HG03159 (cell line): Measurements from ENCODE around the gene PTGER1.

Source experiments
- ATAC-seq: cut with Tn5 transposase; IDR thresholded peaks from one replicate; pipeline ENCODE4 v1.9.1; 2021; ENCODE audit warnings: mild to moderate bottlenecking, moderate library complexity; ENCODE audit not compliant: unreplicated experiment

The PTGER1 gene

DNA sequence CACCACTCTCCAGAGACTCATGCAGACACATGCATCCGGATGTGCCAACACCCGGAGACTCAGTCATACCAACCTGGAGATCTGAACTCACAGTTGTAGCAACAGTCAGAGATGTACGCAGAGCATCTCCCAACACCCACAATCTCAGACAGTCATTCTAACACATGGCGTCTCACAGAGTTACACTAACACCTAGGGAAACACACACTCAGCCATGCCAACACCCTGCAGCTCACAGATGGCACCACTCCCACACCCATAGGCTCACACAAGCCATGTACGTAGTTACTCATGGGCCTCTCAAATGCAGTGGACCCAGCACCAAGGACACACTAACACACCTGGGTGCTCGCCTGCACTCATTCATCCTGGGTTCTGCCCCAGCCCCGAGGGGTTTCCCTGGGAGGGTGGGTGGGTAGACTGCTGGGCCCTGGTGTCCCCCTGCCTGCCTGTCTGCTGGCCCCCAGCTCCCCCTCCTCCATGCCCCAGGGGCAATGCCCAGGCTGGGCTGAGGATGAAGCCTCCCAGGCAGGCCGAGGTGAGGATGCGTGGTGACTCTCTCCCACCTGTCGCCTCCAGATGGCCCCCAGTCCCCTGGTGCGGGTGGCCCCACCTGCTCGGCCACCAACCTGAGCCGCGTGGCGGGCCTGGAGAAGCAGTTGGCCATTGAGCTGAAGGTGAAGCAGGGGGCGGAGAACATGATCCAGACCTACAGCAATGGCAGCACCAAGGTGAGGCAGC is 32.1 kb downstream of the PTGER1 start:
- ATAC-seq: no peak

DNA sequence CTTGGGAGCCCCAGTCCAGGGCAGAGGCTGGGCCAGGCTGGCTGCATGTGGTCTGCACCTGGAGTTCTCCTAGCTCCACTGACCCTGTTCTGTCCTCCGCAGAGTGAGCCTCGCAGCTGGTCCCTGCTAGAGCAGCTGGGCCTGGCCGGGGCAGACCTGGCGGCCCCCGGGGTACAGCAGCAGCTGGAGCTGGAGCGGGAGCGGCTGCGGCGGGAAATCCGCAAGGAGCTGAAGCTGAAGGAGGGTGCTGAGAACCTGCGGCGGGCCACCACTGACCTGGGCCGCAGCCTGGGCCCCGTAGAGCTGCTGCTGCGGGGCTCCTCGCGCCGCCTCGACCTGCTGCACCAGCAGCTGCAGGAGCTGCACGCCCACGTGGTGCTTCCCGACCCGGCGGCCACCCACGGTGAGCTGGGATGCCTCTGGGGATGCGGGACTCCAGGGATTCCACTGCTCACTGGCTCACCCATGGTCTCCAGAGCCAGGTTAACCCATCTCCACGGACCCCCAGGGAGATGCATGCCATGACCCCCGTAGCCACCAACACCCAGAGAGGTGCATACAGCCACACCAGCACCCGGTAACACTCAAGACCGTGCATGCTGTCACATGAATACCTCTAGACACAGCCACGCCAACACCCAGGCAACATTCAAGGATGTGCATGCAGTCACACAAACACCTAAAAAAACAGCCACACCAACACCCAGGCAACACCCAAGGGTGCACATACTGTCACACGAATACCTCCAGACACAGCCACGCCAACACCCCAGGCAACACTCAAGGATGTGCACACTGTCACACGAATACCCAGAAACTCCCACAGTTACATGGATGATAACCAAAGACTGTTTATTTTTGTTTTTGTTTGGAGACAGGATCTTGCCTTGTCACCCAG is 33.9 kb downstream of the PTGER1 start:
- ATAC-seq: no peak

DNA sequence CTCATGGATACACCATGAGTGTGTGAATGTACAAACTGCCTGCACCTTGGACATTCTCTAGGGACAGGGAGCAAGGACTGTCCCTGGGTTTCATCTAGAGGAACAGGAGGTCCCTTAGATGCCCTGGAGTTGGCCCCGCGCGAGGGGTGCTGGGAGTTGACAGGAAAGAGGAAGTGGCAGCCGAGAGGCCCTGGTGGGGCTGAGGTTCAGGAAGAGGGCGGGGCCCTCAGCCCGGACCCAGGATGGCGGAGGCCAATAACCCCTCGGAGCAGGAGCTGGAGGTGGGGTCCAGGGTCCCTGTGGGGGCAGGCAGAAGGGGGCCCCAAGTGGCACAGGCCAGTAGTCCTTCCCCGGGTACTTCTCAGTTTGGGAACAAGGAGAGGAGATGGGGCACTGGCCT is 35.1 kb downstream of the PTGER1 start:
- peak; percentile 84 for ATAC-seq

DNA sequence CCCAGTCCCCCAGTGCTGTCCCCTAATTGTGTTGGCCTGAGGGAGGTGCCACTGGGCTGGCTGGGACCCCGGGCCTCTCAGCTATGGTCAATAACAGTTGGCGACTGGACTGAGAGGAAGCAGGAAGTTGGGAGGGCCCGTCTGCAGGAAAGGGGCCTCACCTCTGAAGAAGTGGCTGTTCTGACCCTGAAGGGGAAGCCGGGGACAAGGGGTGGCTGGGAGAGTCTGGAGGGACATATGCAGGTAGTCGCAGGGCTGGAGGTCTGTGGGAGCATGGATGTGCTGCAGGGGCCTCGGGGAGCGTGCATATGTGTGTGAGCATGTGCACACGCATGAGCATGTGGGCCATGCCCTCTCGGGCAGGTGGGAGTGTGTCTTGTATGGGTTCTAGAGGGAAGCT is 36.1 kb downstream of the PTGER1 start:
- ATAC-seq: no peak

DNA sequence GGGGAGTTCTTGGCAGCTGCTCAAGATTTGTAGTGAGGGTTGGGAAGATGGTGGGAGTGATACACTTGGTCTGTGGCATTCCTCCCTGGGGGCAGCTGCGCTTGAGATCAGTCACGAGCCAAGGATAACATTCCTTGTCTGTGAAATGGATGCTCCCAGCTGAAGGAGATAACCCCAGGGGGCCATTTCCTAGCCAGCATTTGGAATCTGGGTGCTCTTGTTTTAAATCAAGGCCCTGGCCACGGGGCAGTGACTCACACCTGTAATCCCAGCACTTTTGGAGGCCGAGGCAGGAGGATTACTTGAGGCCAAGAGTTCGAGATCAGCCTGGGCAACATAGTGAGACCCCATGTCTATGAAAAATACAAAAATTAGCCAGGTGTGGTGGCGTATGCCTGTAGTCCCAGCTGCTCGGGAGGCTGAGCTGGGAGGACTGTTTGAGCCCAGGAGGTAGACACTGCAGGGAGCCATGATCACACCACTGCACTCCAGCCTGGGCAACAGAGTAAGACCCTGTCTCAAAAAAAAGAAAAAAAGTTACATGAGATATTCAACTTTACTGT is 37.5 kb downstream of the PTGER1 start:
- no peak for ATAC-seq

DNA sequence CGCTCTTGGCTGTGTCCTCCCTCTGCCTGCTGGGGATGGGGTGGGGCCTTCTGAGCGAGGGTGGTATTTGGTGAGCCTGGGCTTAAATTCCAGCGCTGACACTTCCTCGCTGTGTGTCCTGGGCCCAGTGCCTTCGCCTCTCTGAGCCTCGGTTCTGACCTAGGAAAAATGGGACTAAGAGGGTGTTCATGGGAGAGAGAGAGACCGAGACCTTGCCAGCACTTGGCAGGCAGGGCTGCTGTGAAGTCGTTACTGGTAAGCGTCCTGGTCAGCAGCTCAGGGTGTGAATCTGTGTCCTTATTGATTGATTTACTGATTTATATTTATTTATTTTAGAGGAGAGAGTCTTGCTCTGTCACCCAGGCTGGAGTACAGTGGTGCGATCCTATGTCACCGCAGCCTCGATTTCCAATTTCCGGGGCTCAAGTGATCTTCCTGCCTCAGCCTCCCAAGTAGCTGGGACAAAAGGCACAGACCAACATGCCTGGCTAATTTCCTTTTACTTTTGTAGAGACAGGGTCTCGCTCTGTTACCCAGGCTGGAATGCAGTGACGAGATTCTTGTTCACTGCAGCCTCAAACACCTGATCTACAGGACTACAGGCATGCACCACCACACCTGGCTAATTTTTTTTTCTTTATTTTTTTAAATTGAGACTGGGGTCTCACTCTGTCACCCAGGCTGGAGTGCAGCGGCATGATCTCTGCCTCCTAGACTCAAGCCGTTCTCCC is 39.7 kb downstream of the PTGER1 start:
- no peak for ATAC-seq

DNA sequence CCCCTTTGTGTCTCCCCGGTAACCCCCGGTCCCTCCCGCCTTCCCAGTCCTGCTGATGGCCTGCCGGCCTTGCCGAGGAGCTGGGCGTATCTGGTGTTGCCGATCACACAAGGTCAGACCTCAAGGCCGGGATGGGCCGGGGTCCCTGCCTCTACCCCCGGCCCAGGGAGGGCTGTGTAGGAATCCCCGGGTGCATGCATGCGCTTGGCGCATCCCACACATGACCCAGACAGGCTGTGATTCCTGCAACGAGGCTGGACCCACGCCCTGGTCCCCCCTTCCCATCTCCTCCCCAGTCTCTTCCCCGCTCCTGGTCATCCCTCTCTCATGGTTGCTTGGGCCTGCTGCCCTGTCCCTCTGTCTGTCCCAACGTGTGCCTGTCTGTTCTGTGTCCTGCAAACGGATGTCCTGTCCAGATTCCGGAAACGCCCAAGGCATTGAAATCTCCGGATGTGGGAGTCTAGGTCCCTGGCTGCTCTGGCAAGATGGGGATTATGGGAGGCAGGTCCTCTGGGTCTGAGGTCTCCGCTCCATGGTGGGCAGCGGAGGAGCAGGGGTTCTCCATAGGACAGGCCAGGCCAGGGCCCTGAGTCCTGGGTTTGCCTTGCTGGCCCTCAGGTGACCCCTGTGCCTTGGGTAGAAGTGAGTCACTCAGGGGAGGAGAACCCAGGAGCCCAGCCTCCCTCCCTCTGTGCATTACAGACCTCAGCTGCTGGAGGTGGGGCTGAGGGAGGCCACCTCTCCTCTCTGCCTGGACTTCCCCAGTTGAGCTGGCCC is 40.4 kb downstream of the PTGER1 start:
- ATAC-seq: no peak

DNA sequence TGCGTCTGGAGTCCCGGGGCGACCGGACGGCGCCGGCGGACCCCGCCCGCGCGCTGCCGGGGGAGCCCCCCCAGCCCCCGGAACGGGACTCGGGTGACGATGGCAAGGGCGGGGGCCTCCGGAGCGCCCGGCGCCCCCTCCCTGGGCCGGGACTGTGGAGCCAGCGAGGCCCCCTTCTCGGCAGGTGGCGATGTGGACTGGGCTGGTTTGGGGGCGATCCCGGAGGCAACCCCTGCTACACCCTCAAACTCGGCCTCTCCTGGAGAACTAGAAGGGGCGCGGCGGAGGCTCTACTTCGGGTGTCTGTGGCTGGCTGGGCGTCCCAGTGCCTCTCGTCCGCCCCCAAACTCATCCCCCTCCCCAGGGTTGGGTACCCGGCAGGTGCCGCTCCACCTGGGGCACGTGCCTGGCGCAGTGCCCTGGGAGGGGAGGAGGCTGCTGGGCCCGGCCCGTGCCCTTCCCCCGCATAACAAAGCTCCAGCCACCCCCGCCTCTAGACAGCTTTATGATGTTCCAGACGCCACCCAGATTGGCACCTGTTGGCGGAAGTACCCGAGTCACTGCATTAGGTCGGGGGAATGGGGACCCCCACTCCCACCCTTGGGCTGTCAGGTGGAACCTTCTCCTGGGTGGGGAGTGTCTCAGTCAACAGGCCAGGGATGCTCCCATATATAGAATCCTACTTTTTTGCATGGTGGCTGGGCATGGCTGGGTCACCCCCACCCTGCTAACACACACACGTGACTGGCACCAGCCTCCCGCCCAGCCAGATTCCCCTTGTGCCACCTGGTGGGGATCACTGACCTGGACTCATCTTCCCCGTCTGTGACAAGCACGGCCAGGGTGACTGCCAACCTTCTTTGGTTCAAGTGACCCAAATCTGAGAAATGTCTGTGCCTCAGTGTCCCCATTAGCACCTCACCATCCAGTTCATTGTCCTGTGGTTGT is 41.3 kb downstream of the PTGER1 start:
- no peak for ATAC-seq

DNA sequence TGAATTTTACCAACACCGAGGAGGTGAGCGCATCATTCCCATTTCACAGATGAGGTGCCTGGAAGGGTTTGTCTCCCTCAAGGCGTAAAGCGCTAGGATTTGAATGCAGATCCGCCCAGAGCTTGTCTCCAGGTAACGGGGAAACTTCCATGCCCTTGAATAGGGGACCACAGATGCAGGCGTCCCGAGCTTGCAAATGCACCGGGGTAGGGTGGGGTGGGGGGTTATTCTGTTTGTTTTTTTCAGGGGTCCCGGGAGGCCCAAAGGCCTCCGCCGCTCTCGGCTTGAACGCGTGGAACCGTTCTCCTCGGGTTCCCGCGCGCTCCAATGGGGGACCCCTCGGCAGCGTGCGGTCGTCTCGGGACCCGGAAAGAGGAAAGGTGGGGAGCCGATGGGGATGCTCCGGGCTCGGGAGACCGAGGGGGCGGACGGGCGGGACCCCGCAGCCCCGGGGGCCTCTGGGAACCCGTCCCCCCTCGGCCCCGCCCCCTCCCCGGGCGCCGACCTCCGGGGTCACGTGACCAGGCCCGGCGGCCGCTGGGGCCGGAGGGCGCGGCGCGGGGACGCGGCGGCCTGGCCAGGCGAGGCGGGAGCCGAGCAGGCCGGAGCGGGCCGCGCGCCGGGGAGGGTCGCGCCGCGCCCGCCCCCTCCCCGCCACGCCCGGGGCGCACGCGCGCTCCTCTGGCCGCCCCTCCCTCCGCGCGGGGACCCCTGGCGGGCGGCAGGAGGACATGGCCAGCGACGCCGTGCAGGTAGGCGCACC is 42.2 kb downstream of the PTGER1 start, which contains the start of gene PKN1:
PKN1 (plus strand) TSS at position 516 of the 763 bp plus-strand sequence; CDS start at position 732, 216 bp downstream.
- ATAC-seq: no peak

DNA sequence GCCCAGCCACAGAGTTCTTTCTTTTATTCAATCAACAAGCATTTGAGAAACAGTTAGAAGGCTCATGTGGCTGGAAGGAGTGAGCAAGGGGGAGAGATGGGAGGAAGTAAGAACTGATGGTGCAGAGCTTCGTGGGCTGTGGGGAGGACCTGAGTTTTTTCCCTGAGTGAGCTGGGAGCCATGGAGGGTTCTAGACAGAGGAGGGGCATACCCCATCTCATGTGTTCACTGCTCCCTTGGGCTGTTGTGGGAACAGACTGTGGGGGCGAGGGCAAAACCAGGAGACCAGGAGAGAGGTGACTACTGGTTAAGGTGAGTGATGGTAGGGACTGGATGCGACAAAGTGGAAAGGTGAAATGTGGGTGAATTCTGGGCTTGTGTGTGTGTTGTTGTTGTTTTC is 44.4 kb downstream of the PTGER1 start:
- no peak for ATAC-seq

DNA sequence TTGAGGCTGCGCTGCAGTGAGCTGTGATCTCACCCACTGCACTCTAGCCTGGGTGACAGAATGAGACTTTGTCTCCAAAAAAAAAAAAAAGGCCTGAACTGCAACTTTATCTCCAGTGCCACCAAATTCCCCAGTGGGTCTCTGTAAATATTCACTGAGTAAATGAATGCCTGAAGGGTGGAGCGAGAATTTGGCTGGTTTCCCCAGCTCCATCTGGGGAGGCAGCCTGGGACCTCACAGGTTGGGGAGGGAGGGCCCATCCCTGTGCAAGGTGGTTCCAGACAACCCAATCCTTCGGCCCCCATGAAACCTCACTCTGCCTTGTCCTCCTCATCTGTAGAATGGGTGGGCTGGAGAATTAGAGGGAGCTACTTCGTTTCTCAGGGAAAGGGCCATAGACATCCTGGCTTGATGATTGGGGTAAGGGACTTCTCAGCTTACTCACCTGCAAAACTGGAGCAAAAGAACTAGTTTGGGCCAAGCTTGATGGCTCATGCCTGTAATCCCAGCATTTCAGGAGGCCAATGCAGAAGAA is 46.2 kb downstream of the PTGER1 start:
- ATAC-seq: no peak

DNA sequence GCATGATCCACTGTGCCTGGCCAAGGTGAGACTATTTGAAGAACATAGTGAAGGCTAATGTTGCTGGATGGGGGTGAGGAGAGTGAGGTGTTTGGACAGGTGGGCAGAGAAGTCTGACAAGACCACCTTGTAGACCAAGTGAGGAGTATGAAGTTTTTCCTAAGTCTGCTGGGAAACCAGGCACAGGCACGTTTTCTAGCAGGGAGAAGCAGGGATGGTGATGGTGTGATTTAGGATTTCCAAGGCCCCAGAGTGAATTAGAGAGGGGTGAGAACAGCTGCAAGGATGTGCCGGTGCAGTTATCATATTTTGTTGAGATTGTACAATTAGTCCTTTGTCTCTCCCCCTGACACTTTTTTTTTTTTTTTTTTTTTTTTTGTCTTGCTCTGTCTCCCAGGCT is 47.7 kb downstream of the PTGER1 start:
- ATAC-seq: no peak

DNA sequence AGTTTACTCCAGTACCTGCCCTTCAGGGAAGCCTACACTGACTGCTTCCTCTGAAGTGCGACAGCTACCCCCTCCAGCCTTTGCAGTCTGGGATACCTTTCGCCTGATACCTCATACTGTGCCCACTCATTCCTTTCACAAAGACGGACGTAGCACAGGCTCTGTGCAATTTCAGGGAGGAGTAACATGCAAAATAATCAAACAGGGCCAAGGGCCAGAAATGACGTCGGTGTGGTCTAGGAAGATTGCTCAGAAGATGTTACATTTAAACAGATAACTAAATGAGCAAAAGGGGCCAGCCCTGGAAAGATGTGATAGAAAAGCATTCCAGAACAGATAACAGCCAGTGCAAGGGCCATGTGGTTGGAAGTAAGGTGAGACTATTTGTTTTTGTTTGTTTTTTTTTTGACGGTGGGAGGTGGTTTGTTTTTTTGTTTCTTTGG is 49.4 kb downstream of the PTGER1 start:
- ATAC-seq: no peak
